T1000 (cell line): ENCODE results near the gene AHRR.

Experiments
- DNase-seq: peaks from one replicate; lab custom pipeline; 2025; ENCODE audit warnings: mixed read lengths; lab: John Stamatoyannopoulos, UW

The AHRR gene

GRCh38 chr5:443239-444151 is 122.0 kb downstream of the AHRR start:
- DNase-seq = no peak

- DNase-seq = no peak
Measured at GRCh38 chr5:444226-444625, 122.7 kb downstream of the AHRR start.

GRCh38 chr5:445591-445990 is 124.1 kb downstream of the AHRR start:
- no peak for DNase-seq

- DNase-seq = no peak
Measured at GRCh38 chr5:446066-446882, 124.8 kb downstream of the AHRR start.

- no peak for DNase-seq
Measured at GRCh38 chr5:446883-447263, 125.4 kb downstream of the AHRR start.

- no peak for DNase-seq
Measured at GRCh38 chr5:447501-447900, 126.0 kb downstream of the AHRR start.

- DNase-seq = no peak
Measured at GRCh38 chr5:448061-448765, 126.7 kb downstream of the AHRR start.

GRCh38 chr5:448766-449090 is 127.2 kb downstream of the AHRR start:
- no peak for DNase-seq

- DNase-seq = no peak
Measured at GRCh38 chr5:449151-449550, 127.6 kb downstream of the AHRR start.

GRCh38 chr5:451587-452458 is 130.3 kb downstream of the AHRR start:
- no peak for DNase-seq

GRCh38 chr5:452978-453710 is 131.6 kb downstream of the AHRR start:
- DNase-seq = no peak

GRCh38 chr5:453725-454481 is 132.4 kb downstream of the AHRR start:
- no peak for DNase-seq

- no peak for DNase-seq
Measured at GRCh38 chr5:454936-455335, 133.4 kb downstream of the AHRR start.

GRCh38 chr5:455806-456205 is 134.3 kb downstream of the AHRR start:
- DNase-seq = no peak

GRCh38 chr5:456351-457194 is 135.1 kb downstream of the AHRR start:
- DNase-seq = no peak

GRCh38 chr5:457195-457961 is 135.9 kb downstream of the AHRR start:
- no peak for DNase-seq

- peak; percentile 13 for DNase-seq
Measured at GRCh38 chr5:458547-459353, 137.2 kb downstream of the AHRR start.
